Muscle of leg (tissue), 11 donors: Measurements from ENCODE around the gene SOS1. TPM values are rescaled to one million over a fixed set of nuclear protein-coding genes. Genes with fewer than 3 reads are reported as not detected.

Experiments
- DNase-seq: peaks from one replicate; pipeline ENCODE4 v3.0.0; 2013
- H3K27ac ChIP-seq: one replicate; pipeline ENCODE4 v1.5.1; 2013; ENCODE audit warnings: mild to moderate bottlenecking, low read length, control low read depth
- H3K27me3 ChIP-seq: one replicate; pipeline ENCODE4 v1.6.1; 2013; ENCODE audit warnings: low read length; ENCODE audit not compliant: control insufficient read depth, insufficient read depth
- H3K36me3 ChIP-seq: one replicate; pipeline ENCODE4 v1.6.1; 2013; ENCODE audit warnings: low read length; ENCODE audit not compliant: control insufficient read depth, insufficient read depth
- H3K4me1 ChIP-seq: one replicate; pipeline ENCODE4 v1.6.1; 2013; ENCODE audit warnings: low read length; ENCODE audit not compliant: control insufficient read depth, insufficient read depth
- H3K4me3 ChIP-seq: one replicate; pipeline ENCODE4 v1.5.1; 2013; ENCODE audit warnings: low read length, control low read depth
- H3K9me3 ChIP-seq: replicated peaks from 2 replicates; pipeline ENCODE4 v1.6.1; 2013; ENCODE audit warnings: low read depth, low read length; ENCODE audit not compliant: control insufficient read depth
- WGBS: methylation state at CpG from one replicate; pipeline ENCODE4 v1.1.5; 2013; ENCODE audit warnings: missing lambda C conversion rate; ENCODE audit not compliant: insufficient coverage; 5-methylcytosine and 5-hydroxymethylcytosine counted together
- polyA plus RNA-seq, 8 donors: library from polyadenylated mRNA; unstranded; fragments of 120-200 nt; gene quantifications; one replicate each; pipeline versions ENCODE4 v1.2.1 to v1.2.3, GENCODE V29; 2013; ENCODE audit warnings: inconsistent platforms in 1 of 8, low replicate concordance in 1 of 8; ENCODE audit not compliant: insufficient read length in 8 of 8, insufficient read depth in 1 of 8
- total RNA-seq: library from RNA; stranded (reverse); fragments of 120-200 nt; gene quantifications from one replicate; pipeline ENCODE4 v1.2.4, GENCODE V29; 2013

Gene SOS1
- total and polyA plus RNA-seq, 9 donors: 18.5 to 33.8 (median 24.9) TPM

DNA sequence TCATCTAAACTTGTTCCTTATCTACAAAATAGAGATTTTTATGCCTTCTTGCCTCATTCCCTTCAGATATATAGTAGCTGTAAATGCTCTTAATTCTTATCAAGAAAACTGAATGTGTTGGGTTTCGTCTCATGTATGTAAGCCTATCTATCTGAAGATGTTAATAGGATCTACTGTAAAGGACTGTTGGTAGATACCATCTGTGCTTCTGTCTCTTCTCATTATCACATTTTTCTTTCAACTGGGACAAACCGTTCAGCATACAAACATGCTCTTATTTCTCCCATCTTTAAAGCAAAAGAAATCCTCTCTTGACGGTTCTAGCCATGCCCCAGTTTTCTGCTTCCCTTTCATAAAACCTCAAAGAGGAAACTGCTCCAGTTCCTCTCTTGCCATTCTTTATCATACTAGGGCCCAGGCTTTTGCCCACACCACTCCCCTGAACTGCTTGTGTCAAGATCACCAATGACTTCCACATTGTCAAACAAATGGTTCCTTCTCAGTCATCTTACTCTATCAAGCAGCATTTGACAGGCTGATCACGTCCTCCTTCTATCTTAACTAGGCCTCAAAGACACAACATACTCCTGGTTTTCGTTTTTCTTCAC lies 142.5 kb downstream of the SOS1 start:
- no peaks in the 10 kb centered on the region for H3K36me3 ChIP-seq
- 79% methylated on average over 4 of the region's 5 CpGs for WGBS
- no peaks in the 10 kb centered on the region for H3K9me3 ChIP-seq
- DNase-seq: peak; percentile 59
- no peaks in the 10 kb centered on the region for H3K27me3 ChIP-seq
- no peak overlapping the region for H3K27ac ChIP-seq
- H3K4me1 ChIP-seq: no peaks in the 10 kb centered on the region
- no peak overlapping the region for H3K4me3 ChIP-seq

DNA sequence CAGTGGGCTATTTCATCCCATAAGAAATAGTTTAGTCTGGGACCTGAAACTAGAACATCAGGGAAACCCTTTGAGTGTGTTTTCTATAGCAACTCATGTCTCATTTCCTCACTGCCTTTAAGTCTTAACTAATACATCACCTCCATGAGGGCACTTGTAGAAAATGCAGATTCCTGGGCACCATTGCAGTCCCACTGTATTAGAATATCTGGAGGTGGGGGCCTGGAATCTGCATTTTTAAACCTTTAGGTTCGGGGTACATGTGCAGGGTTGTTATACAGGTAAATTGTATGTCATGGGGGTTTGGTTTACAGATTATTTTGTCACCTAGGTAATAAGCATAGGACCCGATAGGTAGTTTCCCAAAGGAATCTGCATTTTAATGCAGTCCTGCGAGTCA lies 143.8 kb downstream of the SOS1 start:
- H3K36me3 ChIP-seq: no peaks in the 10 kb centered on the region
- WGBS: 100% methylated on average over 1 of the region's 3 CpGs
- no peaks in the 10 kb centered on the region for H3K4me1 ChIP-seq
- H3K4me3 ChIP-seq: no peak overlapping the region
- no peaks in the 10 kb centered on the region for H3K27me3 ChIP-seq
- DNase-seq: no peak
- H3K27ac ChIP-seq: no peak overlapping the region
- H3K9me3 ChIP-seq: no peaks in the 10 kb centered on the region

DNA sequence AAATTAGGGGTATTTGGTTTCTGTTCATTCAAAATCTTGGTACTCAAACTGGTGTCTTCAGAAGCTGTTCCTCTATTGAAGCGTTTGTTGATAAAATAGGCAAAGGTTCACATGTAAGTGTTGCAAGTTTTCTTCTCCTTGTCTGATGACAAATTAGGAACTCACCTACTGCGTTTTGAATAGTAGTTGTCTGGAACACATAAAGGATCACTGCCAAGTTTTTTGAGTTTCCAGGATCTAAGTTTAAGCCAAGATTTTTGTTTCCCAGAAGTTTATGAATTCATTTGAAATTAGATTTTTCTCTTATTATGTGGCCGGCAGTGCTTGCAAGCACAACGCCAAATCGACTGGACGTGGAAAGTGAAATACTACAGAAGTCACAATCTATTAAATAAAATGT lies 145.8 kb downstream of the SOS1 start:
- peak; percentile 72 for DNase-seq
- Histone ChIP-seq H3K9me3 (no peaks in the 10 kb centered on the region), H3K4me1 (no peaks in the 10 kb centered on the region), H3K36me3 (no peaks in the 10 kb centered on the region), H3K27me3 (no peaks in the 10 kb centered on the region), H3K27ac (no peak overlapping the region), H3K4me3 (no peak overlapping the region)
- WGBS: no CpG with 5 or more reads among the region's 6 CpGs

DNA sequence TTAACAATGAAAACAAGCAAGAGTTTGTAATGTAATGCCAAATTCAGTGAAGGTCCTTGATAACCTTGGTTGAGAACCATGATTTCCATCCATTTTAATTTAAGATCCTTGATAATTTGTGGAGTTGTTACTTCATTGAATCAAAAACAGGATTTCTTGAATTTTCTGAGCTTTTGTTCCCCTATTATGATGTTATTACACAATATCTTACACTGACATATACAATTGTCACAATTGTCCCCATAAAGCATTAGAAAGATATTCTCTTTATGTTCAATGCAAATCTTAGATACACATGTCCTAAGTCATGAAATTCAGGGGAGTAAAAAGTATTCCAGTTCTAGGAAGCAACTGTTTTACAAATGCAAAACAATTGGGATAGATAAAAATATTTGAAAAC lies 147.6 kb downstream of the SOS1 start:
- H3K4me3 ChIP-seq: no peak overlapping the region
- no peaks in the 10 kb centered on the region for H3K27me3 ChIP-seq
- DNase-seq: no peak
- H3K36me3 ChIP-seq: no peaks in the 10 kb centered on the region
- no peaks in the 10 kb centered on the region for H3K9me3 ChIP-seq
- H3K27ac ChIP-seq: no peak overlapping the region
- no peaks in the 10 kb centered on the region for H3K4me1 ChIP-seq

DNA sequence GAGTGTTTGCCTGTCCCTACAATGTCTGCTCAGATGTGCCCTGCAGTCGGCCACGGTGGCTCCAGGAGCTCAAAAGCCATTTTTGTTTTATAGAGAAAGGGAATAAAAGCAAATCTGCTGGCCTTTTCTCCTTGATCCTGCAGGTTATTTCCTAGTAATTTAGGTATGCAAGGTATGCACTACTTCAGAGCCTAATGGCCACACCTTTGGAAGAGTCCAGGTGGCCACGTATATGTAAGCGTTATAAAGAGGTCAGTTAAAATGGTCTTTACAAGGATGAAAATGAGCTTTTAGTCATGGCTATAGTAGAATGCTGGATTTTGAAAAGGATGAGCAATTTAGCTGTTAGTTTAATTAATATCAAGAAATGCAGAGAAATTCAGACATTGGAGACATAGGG lies 149.5 kb downstream of the SOS1 start:
- H3K4me3 ChIP-seq: no peak overlapping the region
- H3K27me3 ChIP-seq: no peaks in the 10 kb centered on the region
- no peak for DNase-seq
- H3K36me3 ChIP-seq: no peaks in the 10 kb centered on the region
- no peaks in the 10 kb centered on the region for H3K4me1 ChIP-seq
- H3K27ac ChIP-seq: no peak overlapping the region
- 93% methylated on average over 4 of the region's 4 CpGs for WGBS
- H3K9me3 ChIP-seq: no peaks in the 10 kb centered on the region

DNA sequence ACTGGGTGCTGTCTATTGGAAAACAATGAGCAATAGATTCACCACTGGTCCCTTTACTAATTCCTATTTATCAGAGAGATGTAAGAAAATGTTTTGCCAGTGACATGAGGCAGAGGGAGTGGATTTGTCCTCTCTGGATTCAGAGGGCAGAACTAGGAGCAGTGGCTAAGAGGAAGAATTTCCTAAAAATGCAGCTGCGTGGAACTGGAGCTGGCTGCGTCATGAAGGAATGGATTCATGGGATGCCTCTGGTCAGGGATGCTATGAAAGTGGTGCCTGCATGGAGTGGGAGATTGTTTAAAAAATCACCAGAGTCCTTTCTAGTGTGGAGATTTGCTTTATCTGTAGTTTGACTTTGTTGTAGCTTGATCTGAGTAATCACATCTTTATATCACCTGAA lies 152.8 kb downstream of the SOS1 start:
- Histone ChIP-seq H3K4me3 (no peak overlapping the region), H3K9me3 (no peaks in the 10 kb centered on the region), H3K27me3 (no peaks in the 10 kb centered on the region), H3K4me1 (no peaks in the 10 kb centered on the region), H3K27ac (no peak overlapping the region), H3K36me3 (no peaks in the 10 kb centered on the region)
- no peak for DNase-seq
- WGBS: 80% methylated on average over 1 of the region's 2 CpGs

DNA sequence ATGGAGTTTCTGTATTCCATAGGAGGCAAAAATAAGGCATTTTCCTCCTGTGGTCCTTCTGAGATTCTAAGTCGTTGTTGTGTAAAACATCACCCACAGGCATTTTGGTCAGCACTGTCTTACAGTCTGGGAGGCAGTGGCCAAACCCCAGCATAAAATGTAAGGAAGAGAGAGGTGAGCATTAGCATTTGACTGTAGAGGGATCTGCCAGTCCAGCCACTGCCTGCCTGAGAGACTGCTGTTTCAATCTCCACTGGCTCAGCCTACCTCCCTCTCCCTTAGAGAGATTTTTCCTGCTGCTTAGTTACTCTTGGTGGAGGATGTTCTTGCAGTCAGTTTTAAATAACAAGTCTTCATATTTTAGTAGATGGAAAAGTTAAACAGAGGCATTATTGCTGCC lies 154.2 kb downstream of the SOS1 start:
- no peak for DNase-seq
- H3K27me3 ChIP-seq: no peaks in the 10 kb centered on the region
- no peaks in the 10 kb centered on the region for H3K9me3 ChIP-seq
- H3K36me3 ChIP-seq: no peaks in the 10 kb centered on the region
- H3K27ac ChIP-seq: no peak overlapping the region
- no peaks in the 10 kb centered on the region for H3K4me1 ChIP-seq
- no CpG with 5 or more reads among the region's 1 CpG for WGBS
- no peak overlapping the region for H3K4me3 ChIP-seq

DNA sequence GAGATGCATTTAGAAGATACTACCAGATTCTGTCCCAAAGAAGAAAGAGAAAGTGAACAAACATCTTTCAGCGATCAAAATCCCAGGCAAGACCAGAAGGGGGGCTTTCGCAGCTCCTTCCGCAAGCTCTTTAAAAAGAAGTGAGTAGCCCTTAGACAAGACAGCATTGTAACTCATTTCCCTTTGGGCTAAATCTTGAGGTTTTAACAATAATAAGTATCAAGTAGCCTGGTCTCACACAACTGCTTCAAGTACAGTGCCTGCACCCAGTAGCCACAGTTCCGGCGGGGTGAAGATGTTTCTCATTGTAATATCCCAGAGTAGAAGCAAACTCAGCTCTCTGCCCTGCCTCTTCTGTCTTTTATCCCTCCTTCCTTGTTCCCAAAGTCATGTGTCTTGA lies 154.8 kb downstream of the SOS1 start:
- no peaks in the 10 kb centered on the region for H3K27me3 ChIP-seq
- no peak overlapping the region for H3K27ac ChIP-seq
- no peaks in the 10 kb centered on the region for H3K36me3 ChIP-seq
- no peaks in the 10 kb centered on the region for H3K9me3 ChIP-seq
- no peak for DNase-seq
- peaks cover under 1% of the 10 kb centered on the region for H3K4me1 ChIP-seq
- WGBS: 100% methylated on average over 2 of the region's 5 CpGs
- H3K4me3 ChIP-seq: no peak overlapping the region

DNA sequence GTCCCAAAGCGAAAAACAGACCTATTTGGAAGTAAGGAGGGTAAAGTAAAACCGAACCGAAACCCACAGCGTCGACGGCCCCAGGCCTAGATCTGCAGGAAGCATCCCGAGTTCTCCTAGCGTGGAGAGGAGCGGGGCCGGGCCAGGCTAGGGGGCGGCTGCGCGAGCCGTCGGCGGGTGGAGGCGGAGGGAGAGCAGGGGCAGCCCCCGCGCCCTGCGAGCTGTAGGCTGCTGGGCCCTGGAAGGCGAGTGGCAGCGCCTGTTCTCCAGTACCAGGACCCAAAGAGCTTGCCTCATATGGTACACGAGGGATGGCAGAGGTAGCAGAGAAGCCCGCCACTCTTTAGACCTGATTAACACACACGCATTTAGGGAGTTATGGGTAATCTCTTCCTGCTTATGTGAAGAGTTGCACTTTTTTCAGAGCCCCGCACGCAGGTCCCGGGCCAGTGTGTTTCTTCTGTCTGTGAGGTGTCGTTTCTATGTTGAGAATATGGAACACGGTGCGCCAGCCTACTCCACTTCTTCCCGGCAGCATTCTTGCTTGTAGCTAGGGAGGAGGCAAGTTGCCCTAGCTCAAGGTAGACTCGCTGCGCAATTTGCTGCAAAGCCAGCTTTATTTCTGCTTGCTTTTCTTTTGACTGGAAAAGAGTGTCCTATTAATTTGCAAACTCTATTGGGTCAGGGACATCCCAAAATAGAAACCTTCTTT lies 160.1 kb downstream of the SOS1 start:
- H3K4me1 ChIP-seq: peaks cover 9% of the 10 kb centered on the region
- peaks cover 4% of the 10 kb centered on the region for H3K27me3 ChIP-seq
- H3K36me3 ChIP-seq: no peaks in the 10 kb centered on the region
- H3K9me3 ChIP-seq: peaks cover 3% of the 10 kb centered on the region
- H3K27ac ChIP-seq: no peak overlapping the region
- no peak for DNase-seq
- WGBS: 18% methylated on average over 22 of the region's 34 CpGs
- peak overlapping the region; percentile 38 for H3K4me3 ChIP-seq

DNA sequence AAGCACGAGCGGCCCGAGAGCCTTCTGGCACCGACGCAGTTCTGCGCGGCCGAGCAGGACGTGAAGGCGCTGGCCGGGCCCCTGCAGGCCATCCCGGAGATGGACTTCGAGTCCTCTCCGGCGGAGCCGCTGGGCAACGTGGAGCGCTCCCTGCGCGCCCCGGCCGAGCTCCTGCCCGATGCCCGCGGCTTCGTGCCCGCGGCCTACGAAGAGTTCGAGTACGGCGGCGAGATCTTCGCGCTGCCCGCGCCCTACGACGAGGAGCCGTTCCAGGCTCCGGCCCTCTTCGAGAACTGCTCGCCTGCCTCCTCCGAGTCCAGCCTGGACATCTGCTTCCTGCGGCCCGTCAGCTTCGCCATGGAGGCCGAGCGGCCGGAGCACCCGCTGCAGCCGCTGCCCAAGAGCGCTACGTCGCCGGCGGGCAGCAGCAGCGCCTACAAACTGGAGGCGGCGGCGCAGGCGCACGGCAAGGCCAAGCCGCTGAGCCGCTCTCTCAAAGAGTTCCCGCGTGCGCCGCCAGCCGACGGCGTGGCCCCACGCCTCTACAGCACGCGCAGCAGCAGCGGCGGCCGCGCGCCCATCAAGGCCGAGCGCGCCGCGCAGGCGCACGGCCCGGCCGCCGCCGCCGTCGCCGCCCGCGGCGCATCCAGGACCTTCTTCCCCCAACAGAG lies 160.8 kb downstream of the SOS1 start:
- H3K36me3 ChIP-seq: no peaks in the 10 kb centered on the region
- peak overlapping the region; percentile 57 for H3K4me3 ChIP-seq
- H3K27me3 ChIP-seq: peaks cover 4% of the 10 kb centered on the region
- DNase-seq: peak; percentile 95
- peaks cover 9% of the 10 kb centered on the region for H3K4me1 ChIP-seq
- peak overlapping the region; percentile 35 for H3K27ac ChIP-seq
- WGBS: 6% methylated on average over 84 of the region's 97 CpGs
- peaks cover 3% of the 10 kb centered on the region for H3K9me3 ChIP-seq
